GM12875 (cell line): Measurements from ENCODE around the gene DESI2.

Source experiments
- H3K4me3 ChIP-seq: one replicate; pipeline ENCODE4 v1.5.1; 2011; ENCODE audit warnings: low read depth, low read length, control low read depth
- CTCF ChIP-seq: IDR thresholded peaks from 2 replicates; pipeline ENCODE4 v1.5.1; 2011; ENCODE audit warnings: low read depth, mild to moderate bottlenecking, control low read depth, inconsistent platforms, low read length, moderate library complexity, borderline replicate concordance; ENCODE audit not compliant: insufficient read depth

DESI2 gene

GRCh38 chr1:244626709-244627108 is 26.2 kb upstream of the DESI2 start:
- TF ChIP-seq CTCF: no peak
- no peak overlapping the region for H3K4me3 ChIP-seq

- TF ChIP-seq CTCF: no peak
- no peak overlapping the region for H3K4me3 ChIP-seq
These were observed 24.1 kb upstream of the DESI2 start for GRCh38 chr1:244628789-244629188.

GRCh38 chr1:244633140-244633539 is 19.8 kb upstream of the DESI2 start:
- H3K4me3 ChIP-seq: no peak overlapping the region
- TF ChIP-seq CTCF: no peak

GRCh38 chr1:244634546-244634945 is 18.4 kb upstream of the DESI2 start:
- no peak overlapping the region for H3K4me3 ChIP-seq
- no peak for TF ChIP-seq CTCF

GRCh38 chr1:244636488-244637259 is 16.3 kb upstream of the DESI2 start:
- no peak overlapping the region for H3K4me3 ChIP-seq
- TF ChIP-seq CTCF: no peak

- no peak overlapping the region for H3K4me3 ChIP-seq
- TF ChIP-seq CTCF: no peak
These were observed 13.4 kb upstream of the DESI2 start for GRCh38 chr1:244639561-244639960.

GRCh38 chr1:244640917-244641316 is 12.0 kb upstream of the DESI2 start:
- no peak overlapping the region for H3K4me3 ChIP-seq
- TF ChIP-seq CTCF: no peak
